ENCODE results near the gene LRMDA. TPM values are rescaled to one million over a fixed set of nuclear protein-coding genes. Genes with fewer than 3 reads are reported as not detected.
A peak's percentile ranks its signal among the peaks of the same experiment; 100 is the strongest.

Gene LRMDA
- total RNA-seq, 4 donors from 2014 or later: 2.2 to 7.8 (median 4.5) TPM

- Histone ChIP-seq H3K4me3 (no peak overlapping the region), H3K4me1 (no peaks in the 10 kb centered on the region), H3K36me3 (no peaks in the 10 kb centered on the region), H3K9me3 (no peaks in the 10 kb centered on the region), H3K27me3 (no peaks in the 10 kb centered on the region), H3K27ac (no peak overlapping the region)
- no peak for DNase-seq
- 84% methylated on average over 8 to 9 of the region's 9 CpGs for WGBS, 2 donors (ENCODE audit: low coverage in 1 of 2)
- no peak for TF ChIP-seq CTCF (IDR thresholded peaks at IDR 0.05)
- TF ChIP-seq POLR2AphosphoS5 (IDR thresholded peaks at IDR 0.05): no peak
- TF ChIP-seq EP300 (IDR thresholded peaks at IDR 0.05; ENCODE audit: low read depth): no peak
- TF ChIP-seq POLR2A (IDR thresholded peaks at IDR 0.05): no peak
- in situ Hi-C loops (cut with MboI; ENCODE audit: low pct_ligation_motif_present in 1 of 4, low pct_unique_long_range_greater_than_20kb in 1 of 4, low sequenced_read_pairs in 3 of 4): no loop called here
- intact Hi-C loops (cut with DNase I; ENCODE audit: low total_unique reads): no loop called here
Measured at GRCh38 chr10:75462865-75463264, 31.4 kb downstream of the LRMDA start.

GRCh38 chr10:75464478-75465449 lies 33.3 kb downstream of the LRMDA start:
- Histone ChIP-seq H3K9me3 (no peaks in the 10 kb centered on the region), H3K4me3 (no peak overlapping the region), H3K27ac (peak overlapping the region in 1 of 4 donors; percentile 41), H3K27me3 (no peaks in the 10 kb centered on the region), H3K36me3 (no peaks in the 10 kb centered on the region), H3K4me1 (peaks cover 0 to 14% (median 6%) of the 10 kb centered on the region in 4 donors)
- TF ChIP-seq POLR2A (IDR thresholded peaks at IDR 0.05): no peak
- TF ChIP-seq POLR2AphosphoS5 (IDR thresholded peaks at IDR 0.05): peak in 1 of 3 donors; percentile 8
- in situ Hi-C loops (cut with MboI; ENCODE audit: low pct_ligation_motif_present in 1 of 4, low pct_unique_long_range_greater_than_20kb in 1 of 4, low sequenced_read_pairs in 3 of 4) (no loop called here), intact Hi-C loops (cut with DNase I; ENCODE audit: low total_unique reads) (no loop called here)
- no peak for DNase-seq
- 69 to 75% methylated on average over 9 to 10 of the region's 10 CpGs for WGBS, 2 donors (ENCODE audit: low coverage in 1 of 2)

GRCh38 chr10:75465450-75465827 lies 34.0 kb downstream of the LRMDA start:
- no peak for TF ChIP-seq CTCF (IDR thresholded peaks at IDR 0.05)
- no peak for TF ChIP-seq EP300 (IDR thresholded peaks at IDR 0.05; ENCODE audit: low read depth)
- TF ChIP-seq POLR2A (IDR thresholded peaks at IDR 0.05): no peak
- no peak for TF ChIP-seq POLR2AphosphoS5 (IDR thresholded peaks at IDR 0.05)

GRCh38 chr10:75466001-75466400 lies 34.6 kb downstream of the LRMDA start:
- no peak overlapping the region for H3K27ac ChIP-seq
- no peaks in the 10 kb centered on the region for H3K9me3 ChIP-seq
- no peaks in the 10 kb centered on the region for H3K36me3 ChIP-seq
- intact Hi-C loops (cut with DNase I; ENCODE audit: low total_unique reads) (no loop called here), in situ Hi-C loops (cut with MboI; ENCODE audit: low pct_ligation_motif_present in 1 of 4, low pct_unique_long_range_greater_than_20kb in 1 of 4, low sequenced_read_pairs in 3 of 4) (no loop called here)
- no peak for DNase-seq
- H3K27me3 ChIP-seq: no peaks in the 10 kb centered on the region
- H3K4me1 ChIP-seq: peaks cover 4 to 23% (median 8%) of the 10 kb centered on the region in 4 donors
- 73 to 81% methylated on average over 3 to 4 of the region's 4 CpGs for WGBS, 2 donors (ENCODE audit: low coverage in 1 of 2)
- TF ChIP-seq POLR2AphosphoS5 (IDR thresholded peaks at IDR 0.05) (peak in 1 of 3 donors; percentile 33), CTCF (IDR thresholded peaks at IDR 0.05) (no peak)
- H3K4me3 ChIP-seq: no peak overlapping the region

More at GRCh38 chr10:75465450-75465827, 34.0 kb downstream of the LRMDA start:
- H3K4me3 ChIP-seq: no peak overlapping the region
- intact Hi-C loops (cut with DNase I; ENCODE audit: low total_unique reads) (no loop called here), in situ Hi-C loops (cut with MboI; ENCODE audit: low pct_ligation_motif_present in 1 of 4, low pct_unique_long_range_greater_than_20kb in 1 of 4, low sequenced_read_pairs in 3 of 4) (no loop called here)
- no peaks in the 10 kb centered on the region for H3K36me3 ChIP-seq
- no peaks in the 10 kb centered on the region for H3K27me3 ChIP-seq
- WGBS, 2 donors (ENCODE audit: low coverage in 1 of 2): 81% methylated on average over 6 of the region's 6 CpGs; no CpG with 5 or more reads in 1 of the 2 donors
- no peak for DNase-seq
- H3K9me3 ChIP-seq: no peaks in the 10 kb centered on the region
- no peak overlapping the region for H3K27ac ChIP-seq
- H3K4me1 ChIP-seq: peaks cover 0 to 18% (median 6%) of the 10 kb centered on the region in 4 donors

All from transverse colon (tissue), 4 donors.